22Rv1 (cell line): Measurements from ENCODE around the gene PDE2A.
"Not testable (repeated sequence)": the region's sequence is repeated elsewhere in the genome, so short reads cannot be mapped to it uniquely, and the experiment has no call there.

ENCODE experiments used
- ZFX ChIP-seq: fragments of 450-650 bp; IDR thresholded peaks from 2 replicates; pipeline ENCODE4 v1.6.1; 2017; ENCODE audit warnings: antibody characterized with exemption, borderline replicate concordance
- TF ChIP-seq, protein P1 (sequence below): fragments of 450-650 bp; IDR thresholded peaks from 2 replicates; pipeline ENCODE4 v1.5.1; 2017; ENCODE audit warnings: mild to moderate bottlenecking

DNA sequence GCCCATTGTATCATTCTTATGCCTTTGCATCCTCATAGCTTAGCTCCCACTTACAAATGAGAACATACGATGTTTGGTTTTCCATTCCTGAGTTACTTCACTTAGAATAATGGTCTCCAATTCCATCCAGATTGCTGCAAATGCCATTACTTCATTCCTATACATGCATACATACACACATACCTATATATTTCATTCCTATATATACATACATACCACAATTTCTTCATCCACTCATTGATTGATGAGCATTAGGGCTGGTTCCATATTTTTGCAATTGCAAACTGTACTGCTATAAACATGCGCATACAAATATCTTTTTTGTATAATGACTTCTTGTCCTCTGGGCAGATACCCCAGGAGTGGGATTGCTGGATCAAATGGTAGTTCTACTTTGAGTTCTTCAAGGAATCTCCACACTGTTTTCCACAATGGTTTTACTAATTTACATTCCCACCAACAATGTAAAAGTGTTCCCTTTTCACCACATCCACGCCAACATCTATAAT, 119.2 kb downstream of the PDE2A start:
- TF ChIP-seq, protein P1, sequence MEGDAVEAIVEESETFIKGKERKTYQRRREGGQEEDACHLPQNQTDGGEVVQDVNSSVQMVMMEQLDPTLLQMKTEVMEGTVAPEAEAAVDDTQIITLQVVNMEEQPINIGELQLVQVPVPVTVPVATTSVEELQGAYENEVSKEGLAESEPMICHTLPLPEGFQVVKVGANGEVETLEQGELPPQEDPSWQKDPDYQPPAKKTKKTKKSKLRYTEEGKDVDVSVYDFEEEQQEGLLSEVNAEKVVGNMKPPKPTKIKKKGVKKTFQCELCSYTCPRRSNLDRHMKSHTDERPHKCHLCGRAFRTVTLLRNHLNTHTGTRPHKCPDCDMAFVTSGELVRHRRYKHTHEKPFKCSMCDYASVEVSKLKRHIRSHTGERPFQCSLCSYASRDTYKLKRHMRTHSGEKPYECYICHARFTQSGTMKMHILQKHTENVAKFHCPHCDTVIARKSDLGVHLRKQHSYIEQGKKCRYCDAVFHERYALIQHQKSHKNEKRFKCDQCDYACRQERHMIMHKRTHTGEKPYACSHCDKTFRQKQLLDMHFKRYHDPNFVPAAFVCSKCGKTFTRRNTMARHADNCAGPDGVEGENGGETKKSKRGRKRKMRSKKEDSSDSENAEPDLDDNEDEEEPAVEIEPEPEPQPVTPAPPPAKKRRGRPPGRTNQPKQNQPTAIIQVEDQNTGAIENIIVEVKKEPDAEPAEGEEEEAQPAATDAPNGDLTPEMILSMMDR: not testable (repeated sequence)
- TF ChIP-seq ZFX: not testable (repeated sequence)
